Cerebellar cortex (tissue), 1 donor: Measurements from ENCODE around the gene FBLN2.

ENCODE experiments used
- DNase-seq: peaks from one replicate; pipeline ENCODE4 v3.0.0-alpha.2; 2015; ENCODE audit warnings: low spot score

The FBLN2 gene

DNA sequence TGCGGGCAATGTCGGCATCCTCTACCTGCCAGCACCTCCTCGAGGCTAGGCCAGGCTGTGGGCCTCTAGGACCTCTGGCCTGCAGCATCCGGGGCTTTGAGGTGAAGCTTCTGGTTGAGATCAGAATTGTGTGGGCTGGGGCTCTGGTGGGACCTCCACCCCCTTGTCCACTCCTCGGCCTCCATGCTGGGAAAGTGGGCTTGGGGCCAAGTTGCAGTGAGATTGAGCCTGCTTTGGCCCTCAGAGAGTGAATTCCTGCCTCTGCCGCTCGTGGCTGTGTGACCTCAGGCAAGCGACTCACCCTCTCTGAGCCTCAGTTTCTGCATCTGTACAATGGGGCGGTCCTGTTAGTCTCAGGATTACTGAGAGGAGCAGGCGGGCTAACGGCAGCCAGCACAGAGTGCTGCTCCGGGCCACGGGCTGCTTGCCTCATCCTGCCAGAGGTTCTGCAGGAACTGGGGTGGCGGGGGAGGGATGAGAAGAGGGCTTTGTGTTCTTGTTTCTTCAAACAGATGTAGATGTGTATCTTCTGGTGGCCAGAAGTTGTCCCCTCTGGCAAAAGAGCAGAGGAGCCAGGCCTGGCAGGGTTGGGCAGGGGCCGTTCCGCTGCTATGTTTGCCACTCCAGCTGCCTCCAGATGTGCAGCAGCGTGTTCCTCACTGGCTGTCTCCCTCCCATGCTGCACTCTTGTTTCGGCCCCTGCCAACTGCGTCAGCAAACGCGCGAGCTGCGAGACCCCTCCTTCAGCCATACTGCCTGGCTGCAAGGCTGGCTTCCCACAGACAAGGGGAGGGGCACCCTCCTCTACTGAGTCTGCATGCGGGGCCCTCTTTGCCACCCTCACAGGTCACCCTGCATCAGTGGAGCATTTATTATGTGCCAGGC lies 33.7 kb downstream of the FBLN2 start:
- no peak for DNase-seq

DNA sequence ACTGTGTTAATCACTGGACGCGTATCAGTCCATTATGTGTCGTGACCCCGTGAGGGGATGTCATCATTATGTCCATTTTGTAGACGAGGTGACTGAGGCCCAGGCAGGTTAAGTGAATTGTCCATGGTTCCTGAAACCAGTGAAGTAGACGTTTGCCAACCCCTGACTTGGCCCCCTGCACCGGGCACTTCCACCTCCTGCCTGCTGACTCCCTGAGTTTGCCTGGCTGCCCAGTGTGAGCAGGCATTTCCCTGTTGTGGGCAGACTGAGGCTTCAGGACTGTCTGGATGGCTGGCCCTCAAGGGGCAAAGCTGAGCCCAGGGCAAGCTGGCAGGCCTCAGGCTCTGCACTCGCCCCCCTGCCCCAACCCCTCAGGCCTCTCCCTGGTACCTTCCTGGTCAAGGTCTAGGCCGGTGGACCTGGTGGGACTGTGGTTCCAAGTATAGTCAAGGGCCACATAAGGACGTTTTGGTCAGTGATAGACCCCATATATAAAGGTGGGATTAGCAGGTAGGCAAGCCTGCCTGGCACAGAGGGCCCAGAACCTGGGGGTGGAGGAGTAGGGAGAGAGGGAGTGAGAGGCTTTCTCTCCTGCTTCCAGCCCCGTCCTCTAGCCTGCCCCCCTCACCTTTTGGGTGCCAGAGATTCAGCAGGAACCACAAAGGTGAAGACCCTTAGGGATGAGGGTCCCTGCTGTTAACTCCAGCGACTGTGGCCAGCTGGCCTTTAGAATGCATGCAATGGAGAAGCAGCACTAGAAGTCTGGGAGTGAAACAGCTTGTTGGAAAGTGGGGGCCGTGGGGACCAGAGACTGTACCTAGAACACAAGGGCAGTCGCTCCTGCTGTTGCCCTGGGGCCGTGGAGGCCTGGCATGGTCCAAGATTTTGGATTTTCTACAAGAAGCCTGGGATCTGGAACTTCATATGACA lies 34.6 kb downstream of the FBLN2 start:
- no peak for DNase-seq

DNA sequence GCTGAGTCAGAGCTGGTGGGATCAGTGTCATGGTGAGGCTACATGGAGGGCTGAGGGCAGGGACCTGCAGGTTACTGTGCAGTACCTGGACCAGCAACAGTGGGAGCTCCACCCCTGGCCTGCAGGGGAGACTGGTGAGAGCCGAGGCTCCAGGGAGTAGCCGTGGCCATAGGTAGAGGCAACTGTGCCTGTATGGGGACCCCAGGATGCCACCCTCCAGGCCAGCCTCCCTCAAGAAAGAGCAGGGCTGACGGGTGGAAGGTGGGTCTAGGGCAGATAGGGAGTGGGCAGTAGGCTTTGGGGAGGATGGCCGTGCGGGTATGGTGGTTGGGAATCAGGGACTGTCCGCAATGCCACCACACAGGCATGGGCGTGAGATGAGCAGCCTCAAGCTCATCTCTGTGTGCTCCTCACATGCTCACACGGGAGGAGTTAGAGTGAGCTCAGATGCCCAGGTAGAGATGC lies 35.5 kb downstream of the FBLN2 start:
- DNase-seq, result no peak

DNA sequence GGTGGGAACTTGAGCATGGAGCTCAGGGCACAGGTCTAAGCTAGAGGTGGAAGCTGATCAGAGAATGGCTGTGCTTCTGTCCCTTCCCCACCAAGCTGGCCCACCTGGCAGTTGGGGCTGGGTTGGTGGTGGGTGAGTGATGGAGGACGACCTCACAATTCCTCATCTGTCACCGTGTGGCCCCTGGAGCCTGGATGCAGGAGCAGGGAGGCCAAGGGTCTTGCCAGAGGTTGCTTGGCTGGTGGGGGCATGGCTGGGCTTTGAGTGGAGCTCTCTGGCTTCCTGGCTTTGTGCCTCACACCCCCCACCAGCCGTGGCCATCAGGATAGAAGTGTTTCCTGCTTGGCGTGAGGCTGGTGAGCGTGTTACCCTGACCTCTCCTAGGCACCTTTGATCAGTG lies 36.0 kb downstream of the FBLN2 start:
- DNase-seq, result no peak

DNA sequence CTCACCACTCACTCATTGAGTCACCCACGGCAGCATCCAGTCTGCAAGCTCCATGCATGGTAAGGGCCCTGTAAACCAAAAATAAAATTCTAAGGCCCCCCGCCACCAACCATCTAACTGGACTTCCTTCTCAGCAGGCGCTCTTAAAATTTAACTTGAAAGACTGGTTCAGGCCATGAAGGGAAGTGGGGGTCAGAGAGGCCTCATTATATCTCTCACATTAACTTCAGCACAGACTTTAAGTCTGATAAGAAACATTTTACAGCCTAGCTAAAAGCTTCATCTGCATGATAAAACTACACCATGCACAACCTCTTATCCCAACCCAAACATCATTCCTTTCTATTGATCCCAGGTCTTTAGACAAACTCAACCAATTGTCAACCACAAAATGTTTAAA lies 38.5 kb downstream of the FBLN2 start:
- no peak for DNase-seq

DNA sequence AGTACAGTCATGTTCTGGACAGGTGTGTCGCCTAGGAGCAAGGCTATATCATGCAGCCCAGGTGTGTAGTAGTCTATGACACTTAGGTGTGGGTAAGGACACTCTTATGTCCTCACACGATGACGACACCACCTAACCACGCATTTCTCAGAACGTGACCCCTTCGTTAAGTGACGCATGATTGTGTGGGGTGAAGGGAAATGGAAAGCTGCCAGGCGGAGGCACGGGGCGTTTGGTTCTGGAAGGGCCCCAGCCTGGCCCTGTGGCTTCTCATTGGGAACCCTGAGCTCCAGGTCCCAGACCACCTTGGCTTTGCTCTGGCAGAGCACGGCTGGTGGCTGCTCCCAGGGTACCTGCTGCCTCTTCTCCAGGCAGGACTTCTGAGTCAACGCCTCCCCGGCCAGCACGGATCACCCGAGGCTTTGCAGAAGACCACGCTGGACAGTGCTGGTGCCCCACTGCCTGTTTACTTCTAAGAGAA lies 39.3 kb downstream of the FBLN2 start:
- no peak for DNase-seq

DNA sequence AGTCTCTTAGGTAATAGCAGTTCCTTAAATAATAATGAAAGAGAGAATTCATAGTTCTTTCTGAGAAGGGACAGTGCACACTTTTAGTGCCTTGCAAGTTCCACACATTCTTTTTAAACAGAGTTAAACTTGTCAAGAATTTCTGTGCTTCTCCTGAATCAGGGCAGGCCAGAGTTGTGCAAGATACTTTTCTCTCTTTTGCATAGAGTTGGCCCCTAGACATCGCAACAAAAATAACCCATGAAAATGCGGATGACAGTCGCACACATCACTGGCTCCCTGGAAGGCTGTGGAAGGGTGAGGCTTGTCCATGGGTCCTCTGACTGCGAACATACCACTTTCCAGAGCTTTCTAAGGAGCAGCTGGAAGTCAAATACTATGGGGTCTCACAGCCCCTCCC lies 40.1 kb downstream of the FBLN2 start:
- DNase-seq, result no peak

DNA sequence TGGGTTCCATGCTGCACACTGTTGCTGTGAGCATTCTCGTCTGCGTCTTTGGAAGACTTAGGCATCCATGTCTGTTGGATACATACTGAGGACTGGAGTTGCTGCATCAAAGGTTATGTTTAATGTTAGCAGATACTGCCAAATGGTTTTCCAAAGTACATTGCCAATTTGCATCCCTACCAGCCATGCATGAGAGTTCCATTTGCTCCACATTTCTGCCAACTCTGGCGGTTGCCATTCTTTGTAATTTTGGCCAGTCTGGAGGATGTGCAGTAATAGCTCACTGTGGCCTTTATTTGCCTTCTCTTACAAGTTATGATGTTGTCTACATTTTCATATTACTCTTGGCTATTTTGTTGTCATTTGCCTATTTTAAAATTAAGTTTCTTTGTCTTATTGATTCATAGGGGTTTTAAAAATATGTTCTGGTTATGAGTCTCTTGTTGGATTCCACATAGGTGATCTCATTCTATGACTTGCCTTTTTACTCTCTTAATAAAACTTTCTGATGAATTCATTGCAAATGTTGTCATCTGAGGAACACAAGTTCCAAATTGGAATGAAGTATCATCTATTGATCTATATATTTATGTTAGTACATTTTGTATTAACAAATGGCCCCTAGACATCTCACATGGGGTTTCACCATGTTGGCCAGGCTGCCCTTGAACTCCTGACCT lies 42.1 kb downstream of the FBLN2 start:
- peak; percentile 71 for DNase-seq

DNA sequence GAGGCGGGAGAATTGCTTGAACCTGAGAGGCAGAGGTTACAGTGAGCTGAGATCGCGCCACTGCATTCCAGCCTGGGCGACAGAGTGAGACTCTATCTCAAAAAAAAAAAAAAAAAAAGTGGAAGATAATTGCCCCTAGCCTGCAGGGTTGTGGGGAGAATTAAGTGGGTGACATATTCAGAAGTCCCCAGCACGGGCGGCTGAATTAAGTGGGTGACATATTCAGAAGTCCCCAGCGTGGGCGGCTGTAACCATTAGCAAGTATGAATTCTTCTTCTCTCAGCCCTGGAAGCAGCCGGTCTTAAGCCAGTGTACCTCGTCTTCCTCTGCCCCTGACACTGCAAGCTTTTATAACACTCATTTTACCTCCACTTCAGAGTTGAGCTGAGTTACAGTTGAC lies 44.7 kb downstream of the FBLN2 start:
- no peak for DNase-seq

DNA sequence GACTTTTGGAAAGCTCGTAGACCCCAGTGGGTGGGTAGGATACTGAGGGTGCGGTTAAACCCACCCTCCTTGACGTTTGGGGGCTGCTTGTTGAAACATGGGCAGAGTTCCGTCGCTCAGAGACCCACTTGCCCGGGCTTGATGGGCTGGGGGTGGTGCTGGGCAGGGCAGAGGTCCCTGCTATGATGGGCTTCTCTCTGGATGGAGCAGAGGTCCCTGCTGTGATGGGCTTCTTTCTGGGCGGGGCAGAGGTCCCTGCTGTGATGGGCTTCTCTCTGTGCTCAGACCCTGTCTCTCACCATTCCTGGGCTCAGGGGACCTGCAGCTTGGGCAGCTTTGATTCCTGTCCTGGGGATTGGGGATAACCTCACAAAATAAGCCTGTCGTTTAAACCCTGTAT lies 45.2 kb downstream of the FBLN2 start:
- no peak for DNase-seq

DNA sequence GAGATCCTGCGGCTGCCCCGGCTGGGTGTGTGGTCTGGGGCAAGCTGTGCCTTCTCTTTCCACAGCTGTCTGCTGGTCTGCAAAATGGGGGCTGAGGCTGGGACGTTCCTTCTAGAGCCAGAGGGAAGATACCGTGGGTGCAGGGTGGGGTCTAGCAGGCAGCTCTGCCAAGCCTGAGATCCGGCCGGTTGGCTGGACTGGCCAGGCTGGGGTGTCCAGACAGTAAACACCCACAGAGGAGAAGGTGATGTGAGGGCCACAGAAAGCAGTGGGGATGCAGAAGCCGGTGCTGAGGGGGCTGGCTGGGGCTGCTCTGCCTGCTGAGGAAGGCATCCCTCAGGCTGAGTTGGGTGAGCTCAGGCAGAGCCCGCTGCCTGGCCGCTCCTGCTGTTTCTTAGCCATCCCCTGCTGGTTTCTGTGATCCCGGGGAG lies 46.1 kb downstream of the FBLN2 start:
- DNase-seq, result no peak

DNA sequence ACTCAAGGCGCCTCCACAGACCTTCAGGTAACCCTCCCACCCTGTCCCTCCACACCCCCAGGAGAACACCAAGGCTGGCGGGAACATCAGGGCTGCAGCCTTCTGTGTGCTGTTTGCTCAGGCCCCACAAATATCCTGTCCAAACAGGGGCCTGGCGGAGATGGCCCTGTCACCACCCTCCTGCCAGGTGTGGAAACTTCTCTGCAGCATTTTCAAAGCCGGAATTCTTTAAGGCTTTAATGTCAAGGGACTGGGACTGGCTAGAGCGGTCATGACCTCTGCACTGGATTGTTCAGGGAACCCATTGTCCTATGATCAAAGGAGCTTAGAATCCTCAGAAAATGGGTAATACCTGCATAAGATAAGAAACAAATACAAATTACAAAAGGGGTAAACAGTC lies 46.6 kb downstream of the FBLN2 start:
- no peak for DNase-seq

DNA sequence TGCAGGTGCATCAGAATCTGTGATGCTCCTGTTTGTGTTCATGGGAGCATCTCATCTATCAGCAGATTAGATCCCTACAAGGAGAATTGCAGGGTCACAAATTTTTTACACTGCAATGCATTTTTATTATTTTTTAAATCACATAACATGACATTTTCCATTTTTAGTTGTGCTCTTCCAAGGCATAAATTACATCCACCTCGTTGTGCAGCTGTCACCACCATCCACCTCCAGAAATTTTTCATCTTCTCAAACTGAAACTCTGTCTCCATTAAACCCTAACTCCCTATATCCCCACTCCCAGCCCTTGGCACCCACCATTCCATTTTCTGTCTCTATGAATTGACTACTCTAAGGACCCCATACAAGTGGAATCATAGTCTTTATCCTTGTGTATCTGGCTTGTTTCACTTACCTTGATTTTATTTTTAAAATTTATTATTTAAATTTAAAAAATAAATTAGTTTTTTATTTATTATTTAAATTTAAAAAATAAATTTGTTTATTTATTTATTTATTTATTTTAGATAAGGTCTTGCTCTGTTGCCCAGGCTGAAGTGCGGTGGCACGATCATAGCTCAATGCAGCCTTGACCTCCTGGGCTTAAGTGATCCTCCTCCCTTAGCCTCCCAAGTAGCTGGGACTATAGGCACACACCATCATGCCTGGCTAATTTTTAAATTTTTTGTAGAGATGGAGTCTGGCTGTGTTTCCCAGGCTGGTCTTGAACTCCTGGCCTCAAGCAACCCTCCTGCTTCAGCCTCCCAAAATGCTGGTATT lies 47.7 kb downstream of the FBLN2 start:
- DNase-seq, result no peak

DNA sequence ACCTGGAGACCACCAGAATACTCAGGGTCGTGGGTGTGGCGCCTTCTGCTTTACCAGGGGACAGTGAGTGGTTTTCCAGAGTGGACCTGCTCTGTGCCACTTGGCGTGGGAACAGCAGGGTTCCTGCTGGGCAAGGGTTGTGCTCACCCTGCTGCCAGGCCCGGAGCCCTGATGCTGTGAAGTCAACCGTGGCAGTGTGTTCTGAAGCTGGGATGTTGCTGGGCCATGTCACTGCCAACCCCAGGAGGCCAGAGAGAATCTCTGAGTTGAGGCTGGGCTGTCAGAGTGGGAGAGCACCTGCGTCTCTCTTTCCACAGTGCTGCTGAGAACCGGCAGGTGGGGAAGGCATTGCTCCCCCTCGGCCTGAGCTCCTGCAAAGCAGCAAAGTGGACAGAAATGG lies 48.7 kb downstream of the FBLN2 start:
- DNase-seq, result no peak

DNA sequence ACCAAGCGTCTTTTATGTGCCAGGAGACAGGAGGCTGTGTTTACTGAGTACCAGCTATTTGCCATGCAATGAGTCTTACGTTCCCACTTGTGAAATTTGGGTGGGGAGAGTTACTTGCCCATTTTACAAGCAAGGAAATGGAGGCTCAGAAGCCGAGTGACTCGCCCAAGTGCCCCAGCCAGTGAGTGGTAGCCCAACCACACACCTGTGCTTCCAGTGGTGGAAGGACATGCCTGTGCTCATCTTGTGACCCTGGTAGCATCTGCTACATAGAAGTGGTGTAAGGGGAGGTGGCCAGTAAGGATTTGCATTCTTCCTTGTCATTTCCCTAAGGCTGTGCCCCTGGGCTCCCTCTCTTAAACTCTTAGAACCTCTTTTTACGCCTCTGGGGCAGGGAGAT lies 49.3 kb downstream of the FBLN2 start:
- no peak for DNase-seq

DNA sequence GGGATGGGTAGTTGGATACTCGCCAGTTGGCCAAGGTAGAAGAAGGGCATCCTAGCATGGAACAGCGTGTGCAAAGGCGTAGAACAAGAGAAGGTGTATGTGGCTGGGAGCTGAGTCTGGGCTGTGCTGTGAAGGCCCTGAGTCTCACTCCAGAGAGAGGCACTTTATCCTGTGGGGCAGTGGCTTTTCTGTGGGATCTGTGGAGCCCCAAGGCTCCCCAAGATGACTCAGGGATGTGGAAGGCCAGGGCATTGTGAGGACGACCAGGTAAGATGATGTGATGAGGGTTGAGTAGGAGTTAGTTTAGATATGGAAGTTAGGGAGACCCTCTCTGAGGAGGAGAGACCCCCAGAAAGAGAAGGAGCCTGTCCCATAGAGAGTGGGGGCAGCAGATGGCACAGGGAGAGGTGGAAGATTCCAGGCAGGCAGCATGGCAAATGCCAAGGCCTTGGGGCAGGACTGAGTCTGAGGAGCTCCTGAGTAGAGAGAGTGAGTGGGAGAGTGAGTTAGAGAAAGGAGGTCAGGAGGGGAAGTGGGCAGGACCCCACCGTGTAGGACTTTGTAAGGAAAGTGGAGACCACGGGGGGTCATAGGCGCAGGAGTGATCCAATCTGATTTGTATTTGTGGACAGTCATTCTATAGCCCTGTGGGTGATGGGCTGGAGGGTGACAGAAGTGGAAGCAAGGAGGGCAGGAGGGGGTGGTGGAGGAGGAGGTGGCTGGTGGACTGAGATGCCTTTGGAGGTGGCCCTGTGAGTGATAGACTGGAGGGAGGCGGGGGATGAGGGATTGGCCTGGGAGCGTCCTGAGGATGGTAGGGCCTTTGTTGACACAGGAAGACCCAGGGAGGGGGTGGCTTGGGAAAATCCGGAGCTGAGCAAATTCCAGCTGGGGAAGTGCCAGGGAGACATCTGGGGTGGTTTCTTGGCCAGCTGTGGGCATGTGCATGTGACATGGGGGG lies 50.3 kb downstream of the FBLN2 start:
- no peak for DNase-seq

DNA sequence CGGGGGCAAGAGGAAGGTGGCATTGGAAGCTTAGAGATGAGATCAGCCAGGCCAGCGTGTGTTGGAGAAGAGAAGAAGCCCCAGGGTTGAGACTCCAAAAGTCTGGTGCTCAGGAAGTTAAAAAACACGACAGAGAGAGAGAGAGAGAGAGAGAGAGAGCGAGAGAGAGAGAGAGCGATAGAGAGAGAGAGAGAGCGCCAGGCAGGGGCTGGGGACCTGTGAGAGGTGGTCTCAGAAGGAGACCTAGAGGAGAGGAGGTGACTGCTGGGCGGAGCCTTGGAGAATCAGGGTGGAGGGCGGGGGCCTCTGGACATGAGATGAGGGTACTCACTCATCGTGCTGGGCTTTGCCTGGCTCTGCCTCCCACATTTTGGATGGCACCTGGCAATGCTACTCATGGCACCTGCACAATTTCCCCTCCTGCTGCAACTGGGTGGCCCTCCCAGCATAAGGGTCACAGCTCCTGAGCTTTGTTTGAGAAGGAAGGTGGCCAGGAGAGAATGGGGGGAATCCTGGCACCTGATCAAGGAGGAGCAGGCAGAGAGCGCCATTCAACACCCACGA lies 51.0 kb downstream of the FBLN2 start:
- DNase-seq, result no peak

DNA sequence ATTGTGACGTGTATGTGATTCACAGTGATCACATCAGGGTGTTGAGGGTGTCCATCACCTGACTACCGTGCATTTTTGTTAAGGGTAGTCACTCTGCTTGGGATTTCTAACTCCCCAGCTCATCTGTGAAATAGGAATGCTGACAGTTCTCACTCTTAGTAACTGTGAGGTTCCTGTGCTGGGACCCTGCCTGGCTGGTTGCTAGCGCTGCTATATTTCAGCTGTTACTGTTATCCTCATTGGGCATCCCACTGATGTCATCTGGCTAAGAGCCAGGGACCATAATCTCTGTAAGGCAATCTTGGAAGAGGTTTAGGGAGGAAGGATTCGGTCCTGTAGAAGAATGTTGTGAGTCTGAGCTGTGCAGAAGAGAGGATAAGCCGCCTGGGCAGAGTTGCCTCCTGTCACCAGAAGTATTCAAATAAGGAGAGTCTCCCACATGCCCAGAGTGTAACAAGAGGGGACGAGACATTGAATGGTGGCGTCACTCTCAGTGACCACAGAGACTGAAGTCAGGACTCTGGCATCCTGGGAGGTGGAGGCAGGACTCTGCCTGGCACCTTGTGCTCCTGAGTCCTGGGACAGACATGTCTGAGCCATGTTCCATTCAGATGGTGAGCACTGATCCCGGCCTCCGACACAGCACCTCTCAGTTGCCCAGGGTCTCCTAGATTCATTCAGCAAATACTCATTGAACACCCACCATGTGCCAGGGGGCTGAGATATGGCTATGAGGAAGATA lies 52.2 kb downstream of the FBLN2 start:
- DNase-seq, result no peak

DNA sequence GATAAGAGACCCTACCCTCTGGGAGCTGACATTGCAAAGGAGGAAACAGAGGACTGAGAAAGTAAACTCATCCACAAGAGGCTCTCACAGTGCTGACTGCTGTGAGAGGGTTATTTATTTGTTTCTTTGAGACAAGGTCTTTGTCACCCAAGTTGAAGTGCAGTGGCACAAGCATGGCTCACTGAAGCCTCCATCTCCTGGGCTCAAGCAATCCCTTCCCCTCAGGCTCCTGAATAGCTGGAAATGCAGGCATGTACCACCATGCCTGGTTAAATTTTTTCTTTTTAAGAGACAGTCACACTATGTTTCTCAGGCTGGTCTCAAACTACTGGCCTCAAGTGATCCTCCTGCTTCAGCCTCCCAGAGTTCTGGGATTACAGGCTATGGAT lies 52.8 kb downstream of the FBLN2 start:
- no peak for DNase-seq
